Adrenal gland (tissue), 5 donors: ENCODE data around the gene FILIP1.

Experiments used
- CTCF ChIP-seq, 6 experiments: fragments of 450-650 bp in 4 of 6; fragments of 200-600 bp in 2 of 6; sonication (generic) in 1 of 6; IDR thresholded peaks; 1 replicate in 5 of 6; 2 replicates in 1 of 6; pipeline versions ENCODE4 v1.5.1 to v1.8.0; 2016 to 2021; ENCODE audit warnings: antibody characterized with exemption in 6 of 6, mild to moderate bottlenecking in 2 of 6, moderate library complexity in 1 of 6
- POLR2A ChIP-seq, 2 donors: fragments of 450-650 bp; IDR thresholded peaks; one replicate each; pipeline ENCODE4 v1.6.1; 2017; ENCODE audit warnings: antibody characterized with exemption in 2 of 2, mild to moderate bottlenecking in 2 of 2, moderate library complexity in 1 of 2
- donor health status: DM: no; HTN: no; CAD: no.

GRCh38 chr6:75379536-75379935 is 114.1 kb downstream of the FILIP1 start:
- TF ChIP-seq POLR2A (IDR thresholded peaks at IDR 0.05) (no peak), CTCF (IDR thresholded peaks at IDR 0.05) (no peak)
